ENCODE results near the gene DRG2. TPM values are rescaled to one million over a fixed set of nuclear protein-coding genes. Genes with fewer than 3 reads are reported as not detected.

DRG2 gene
- total RNA-seq, 8 experiments from 2014 or later, result 16.8 to 40.1 (median 25.8) TPM

Other genes starting within 250 kb of the DRG2 start
- gene TOM1L2, start 115.5 kb upstream of the DRG2 start, total RNA-seq, result 10 to 100 TPM; 21.0 to 61.1 (median 36.0) TPM
- gene DRC3, start 115.1 kb upstream of the DRG2 start, total RNA-seq, result 10 to 100 TPM in 1 of 8 experiments, 1 to 10 TPM in 7; 2.2 to 31.4 (median 5.8) TPM
- gene ATPAF2, start 48.8 kb upstream of the DRG2 start, total RNA-seq, result 10 to 100 TPM; 12.7 to 38.9 (median 23.2) TPM
- gene GID4, start 48.5 kb upstream of the DRG2 start, total RNA-seq, result 10 to 100 TPM in 3 of 8 experiments, 1 to 10 TPM in 5; 6.0 to 13.0 (median 8.2) TPM
- 1 to 10 TPM in 5 of 8 experiments, under 1 TPM in 3; 0.14 to 4.9 (median 1.2) TPM for gene MYO15A, start 20.8 kb downstream of the DRG2 start, total RNA-seq
- 100 to 1,000 TPM in 2 of 8 experiments, 10 to 100 TPM in 6; 60.4 to 140 (median 79.8) TPM for gene ALKBH5, start 95.9 kb downstream of the DRG2 start, total RNA-seq
- 10 to 100 TPM; 13.9 to 41.7 (median 23.3) TPM for gene LLGL1, start 137.7 kb downstream of the DRG2 start, total RNA-seq
- gene FLII, start 170.8 kb downstream of the DRG2 start, total RNA-seq, result 100 to 1,000 TPM in 5 of 8 experiments, 10 to 100 TPM in 3; 62.9 to 150 (median 109) TPM
- 10 to 100 TPM in 5 of 8 experiments, 1 to 10 TPM in 3; 5.9 to 19.1 (median 13.0) TPM for gene MIEF2, start 172.7 kb downstream of the DRG2 start, total RNA-seq
- gene TOP3A, start 227.0 kb downstream of the DRG2 start, total RNA-seq, result 10 to 100 TPM; 21.6 to 52.6 (median 28.4) TPM
- 10 to 100 TPM in 4 of 8 experiments, 1 to 10 TPM in 4; 6.1 to 16.4 (median 11.5) TPM for gene SMCR8, start 227.3 kb downstream of the DRG2 start, total RNA-seq

Measured in motor neuron (in vitro differentiated cells).